HEK293T (cell line): Measurements from ENCODE around the gene KIF16B.

Source experiments
- CTCF ChIA-PET: fragments of 350-600 bp; formaldehyde crosslinking; extraction: SDS; loops from one replicate; lab custom pipeline; 2021; ENCODE audit warnings: antibody characterized with exemption, inconsistent platforms; lab: Yijun Ruan, JAX
- POLR2A ChIA-PET: fragments of 350-600 bp; formaldehyde crosslinking; extraction: SDS; loops from one replicate; lab custom pipeline; 2020; ENCODE audit warnings: antibody characterized with exemption, inconsistent platforms; lab: Yijun Ruan, JAX
- DNase-seq: peaks from one replicate; pipeline ENCODE4 v3.0.0; 2012; ENCODE audit warnings: mixed read lengths; ENCODE audit errors: extremely low spot score
- ARNT ChIP-seq: fragments of 450-650 bp; IDR thresholded peaks from 2 replicates; pipeline ENCODE4 v1.6.1; 2017; ENCODE audit warnings: mild to moderate bottlenecking
- BHLHE40 ChIP-seq: fragments of 450-650 bp; IDR thresholded peaks from 2 replicates; pipeline ENCODE4 v1.6.1; 2016; ENCODE audit warnings: mild to moderate bottlenecking, moderate library complexity, borderline replicate concordance
- CTBP1 ChIP-seq: fragments of 450-650 bp; IDR thresholded peaks from 2 replicates; pipeline ENCODE4 v1.6.1; 2016; ENCODE audit warnings: borderline replicate concordance
- ELF4 ChIP-seq: fragments of 450-650 bp; IDR thresholded peaks from 2 replicates; pipeline ENCODE4 v1.6.1; 2017; ENCODE audit warnings: antibody characterized with exemption
- FOXA1 ChIP-seq: fragments of 450-650 bp; IDR thresholded peaks from 2 replicates; pipeline ENCODE4 v1.6.1; 2016; ENCODE audit warnings: mild to moderate bottlenecking
- FOXK2 ChIP-seq: fragments of 450-650 bp; IDR thresholded peaks from 2 replicates; pipeline ENCODE4 v1.6.1; 2016; ENCODE audit warnings: mild to moderate bottlenecking
- FOXM1 ChIP-seq: fragments of 450-650 bp; IDR thresholded peaks from 2 replicates; pipeline ENCODE4 v1.6.1; 2017; ENCODE audit warnings: mild to moderate bottlenecking, borderline replicate concordance
- HDGF ChIP-seq: fragments of 450-650 bp; IDR thresholded peaks from 2 replicates; pipeline ENCODE4 v1.6.1; 2017; ENCODE audit warnings: antibody characterized with exemption, borderline replicate concordance
- L3MBTL2 ChIP-seq: fragments of 450-650 bp; conservative IDR thresholded peaks from 2 replicates; pipeline ENCODE4 v1.6.1; 2016; ENCODE audit warnings: mild to moderate bottlenecking
- LEF1 ChIP-seq: fragments of 450-650 bp; IDR thresholded peaks from 2 replicates; pipeline ENCODE4 v1.6.1; 2017; ENCODE audit warnings: mild to moderate bottlenecking, borderline replicate concordance
- NFRKB ChIP-seq: fragments of 450-650 bp; IDR thresholded peaks from 2 replicates; pipeline ENCODE4 v1.6.1; 2016; ENCODE audit warnings: mild to moderate bottlenecking, moderate library complexity
- PKNOX1 ChIP-seq: fragments of 450-650 bp; IDR thresholded peaks from 2 replicates; pipeline ENCODE4 v1.6.1; 2016
- SP1 ChIP-seq: fragments of 450-650 bp; IDR thresholded peaks from 2 replicates; pipeline ENCODE4 v1.6.1; 2017
- SUZ12 ChIP-seq: fragments of 450-650 bp; IDR thresholded peaks from 2 replicates; pipeline ENCODE4 v1.6.1; 2016; ENCODE audit warnings: mild to moderate bottlenecking
- TARDBP ChIP-seq: fragments of 450-650 bp; IDR thresholded peaks from 2 replicates; pipeline ENCODE4 v1.6.1; 2016
- ZNF384 ChIP-seq: fragments of 450-650 bp; IDR thresholded peaks from 2 replicates; pipeline ENCODE4 v1.6.1; 2016

KIF16B gene

GRCh38 chr20:16369441-16369840 is 203.8 kb downstream of the KIF16B start:
- DNase-seq, result no peak
- TF ChIP-seq FOXK2 (no peak), BHLHE40 (no peak), SUZ12 (no peak), LEF1 (no peak)
- POLR2A ChIA-PET, result no interaction called here
- CTCF ChIA-PET, result no interaction called here

- no peak for DNase-seq
- ChIA-PET CTCF (no interaction called here), POLR2A (no interaction called here)
- TF ChIP-seq SP1 (no peak), FOXM1 (no peak), BHLHE40 (no peak)
Measured at GRCh38 chr20:16368645-16369292, 204.5 kb downstream of the KIF16B start.

GRCh38 chr20:16367948-16368560 is 205.2 kb downstream of the KIF16B start:
- TF ChIP-seq FOXM1, result no peak
- TF ChIP-seq ZNF384, result no peak
- no peak for TF ChIP-seq L3MBTL2
- TF ChIP-seq FOXA1, result no peak
- no peak for TF ChIP-seq ARNT
- no peak for TF ChIP-seq SUZ12
- TF ChIP-seq ELF4, result no peak
- TF ChIP-seq BHLHE40, result no peak
- POLR2A ChIA-PET, result no interaction called here
- CTCF ChIA-PET, result no interaction called here
- DNase-seq, result no peak

- ChIA-PET CTCF (no interaction called here), POLR2A (no interaction called here)
- TF ChIP-seq PKNOX1 (no peak), FOXK2 (no peak), SUZ12 (no peak), NFRKB (no peak), FOXM1 (no peak), FOXA1 (no peak), ZNF384 (no peak), SP1 (no peak), HDGF (no peak), ELF4 (no peak), L3MBTL2 (no peak), CTBP1 (no peak), TARDBP (no peak), BHLHE40 (no peak), LEF1 (no peak), ARNT (no peak)
- no peak for DNase-seq
Measured at GRCh38 chr20:16366529-16366928, 206.7 kb downstream of the KIF16B start.

DNA sequence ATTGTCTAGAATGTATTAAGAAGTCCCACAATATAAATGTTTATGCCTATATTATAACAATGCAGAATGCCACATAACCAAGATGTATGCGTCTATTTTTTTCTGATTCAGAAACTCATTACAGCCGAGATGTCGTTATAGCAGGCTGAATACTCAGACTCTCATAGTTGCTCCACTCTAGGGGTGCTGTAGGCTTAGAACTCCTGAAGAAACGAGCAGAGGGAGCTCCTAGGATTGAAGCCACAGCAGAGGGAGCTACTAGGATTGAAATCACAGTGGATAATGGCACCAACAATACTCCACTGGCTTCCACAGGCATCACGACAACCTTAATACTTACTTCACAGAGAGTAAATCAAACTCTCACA is 208.9 kb downstream of the KIF16B start:
- ChIA-PET CTCF (interaction anchor here (0.7 kb wide), 1 partner anchor 106 kb away, joined by 3 read pairs; no protein-coding TSS in a partner anchor), POLR2A (no interaction called here)
- no peak for DNase-seq

DNA sequence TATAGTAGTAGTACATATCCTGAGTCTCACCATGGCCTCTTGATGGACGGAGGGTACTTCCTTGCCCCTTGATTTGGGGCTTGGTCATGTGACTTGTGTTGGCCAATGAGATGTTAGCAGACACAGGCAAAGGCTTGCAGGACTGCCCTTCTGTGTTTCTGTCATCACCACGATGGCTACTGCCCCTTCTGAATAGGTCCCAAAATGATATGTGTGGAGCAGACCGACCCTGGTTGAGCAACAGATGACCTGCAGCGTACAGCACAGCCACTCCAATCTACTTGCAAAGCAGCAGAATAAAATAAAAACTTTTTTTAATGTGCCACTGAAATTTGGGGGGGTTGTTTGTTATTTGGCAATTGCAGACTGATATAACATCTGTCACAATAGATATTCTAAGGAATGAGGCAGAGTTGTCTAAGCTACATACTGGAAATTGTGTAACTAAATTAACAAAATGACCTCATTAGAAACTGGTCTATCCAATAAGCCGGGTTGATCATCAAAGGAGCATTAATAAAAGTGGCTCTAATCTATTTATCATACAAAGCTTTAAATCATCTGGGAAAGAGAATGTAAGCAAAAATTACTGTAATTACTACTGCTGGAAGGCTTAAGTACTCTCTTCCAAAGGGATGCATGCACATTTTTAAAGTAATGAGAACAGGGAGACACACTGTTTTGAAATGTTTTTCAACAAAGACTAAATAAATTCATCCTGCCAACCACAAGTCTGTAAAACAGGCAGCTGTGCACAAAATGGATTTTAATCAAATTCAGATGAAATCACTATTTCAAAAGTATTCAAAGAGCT is 209.5 kb downstream of the KIF16B start:
- no peak for TF ChIP-seq FOXA1
- no peak for TF ChIP-seq CTBP1
- no peak for TF ChIP-seq TARDBP
- no peak for DNase-seq
- ChIA-PET POLR2A (no interaction called here), CTCF (no interaction called here)

More for the DNA sequence above, 208.9 kb downstream of the KIF16B start:
- TF ChIP-seq L3MBTL2 (no peak), SP1 (no peak), PKNOX1 (no peak), ARNT (no peak), FOXA1 (no peak), LEF1 (no peak), ELF4 (no peak), CTBP1 (no peak), FOXK2 (no peak), HDGF (no peak), NFRKB (no peak)

GRCh38 chr20:16362642-16363041 is 210.6 kb downstream of the KIF16B start:
- no peak for DNase-seq
- TF ChIP-seq HDGF (no peak), FOXA1 (no peak), PKNOX1 (no peak), ELF4 (no peak), FOXM1 (no peak), FOXK2 (no peak), CTBP1 (no peak), LEF1 (no peak)
- ChIA-PET CTCF (no interaction called here), POLR2A (no interaction called here)
